T1000 (cell line): ENCODE data around the gene TDRD7.
A peak's percentile ranks its signal among the peaks of the same experiment; 100 is the strongest.

Source experiments
- DNase-seq: peaks from one replicate; lab custom pipeline; 2025; ENCODE audit warnings: mixed read lengths; lab: John Stamatoyannopoulos, UW

The TDRD7 gene

DNA sequence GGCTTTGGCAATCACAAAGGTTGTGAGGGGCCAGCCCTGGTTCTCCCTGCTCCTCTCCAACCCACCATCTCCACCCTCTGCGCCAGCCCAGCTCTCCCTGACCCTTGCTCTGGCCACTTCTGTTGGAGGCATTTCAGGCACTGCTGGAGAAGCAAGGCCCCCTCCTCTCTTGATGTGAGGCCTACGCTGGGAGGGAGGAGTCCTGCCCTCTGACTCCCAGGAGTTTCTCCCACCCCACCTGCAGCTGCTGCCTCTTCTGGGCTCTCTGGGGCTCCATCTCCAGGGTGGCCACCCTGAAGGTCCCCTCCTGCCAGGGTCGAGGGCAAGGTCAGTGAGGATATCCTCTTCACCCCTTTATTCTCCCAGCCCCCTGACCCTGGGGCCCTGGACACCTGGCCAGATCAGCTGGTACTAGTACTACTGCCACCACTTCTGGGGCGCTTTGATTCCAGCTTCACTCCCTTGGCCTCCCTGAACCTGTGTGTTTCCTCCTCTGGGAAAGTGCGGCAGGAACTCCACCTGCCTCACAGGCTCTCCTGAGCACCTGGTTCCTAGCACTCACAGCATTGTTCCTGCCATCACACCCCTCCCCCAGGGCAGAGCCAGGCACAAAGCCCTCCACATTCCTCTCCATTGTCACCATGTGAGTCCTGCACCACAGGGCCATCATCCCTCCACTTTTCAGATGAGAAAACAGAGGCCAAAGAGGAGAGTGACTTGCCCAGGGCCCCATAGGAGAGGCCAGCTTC lies 23.8 kb upstream of the TDRD7 start:
- no peak for DNase-seq

DNA sequence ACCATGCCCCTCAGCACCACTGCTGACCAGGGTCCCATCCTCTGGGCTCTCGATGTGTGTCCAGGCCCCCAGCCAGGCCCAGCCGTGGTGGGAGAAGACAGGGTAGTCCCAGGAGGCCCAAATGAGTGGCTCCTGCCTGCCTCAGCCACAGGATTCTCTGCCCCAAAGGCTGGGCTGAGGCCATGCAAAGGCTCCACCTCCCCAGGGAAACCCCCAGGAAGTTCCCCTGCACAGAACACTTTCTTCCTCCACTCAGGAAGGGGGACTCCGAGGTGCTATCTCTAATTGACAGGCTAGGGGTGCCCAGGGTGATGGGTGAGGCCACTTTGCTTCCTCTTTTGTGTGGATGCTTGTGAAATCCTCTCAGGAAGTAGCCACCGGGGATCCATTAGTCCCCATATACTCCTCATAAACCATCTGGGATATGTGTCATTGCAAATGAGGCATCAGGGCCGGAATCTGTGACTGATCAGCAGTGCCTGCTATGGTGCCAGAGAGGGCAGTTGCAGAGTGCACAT lies 23.1 kb upstream of the TDRD7 start:
- no peak for DNase-seq

DNA sequence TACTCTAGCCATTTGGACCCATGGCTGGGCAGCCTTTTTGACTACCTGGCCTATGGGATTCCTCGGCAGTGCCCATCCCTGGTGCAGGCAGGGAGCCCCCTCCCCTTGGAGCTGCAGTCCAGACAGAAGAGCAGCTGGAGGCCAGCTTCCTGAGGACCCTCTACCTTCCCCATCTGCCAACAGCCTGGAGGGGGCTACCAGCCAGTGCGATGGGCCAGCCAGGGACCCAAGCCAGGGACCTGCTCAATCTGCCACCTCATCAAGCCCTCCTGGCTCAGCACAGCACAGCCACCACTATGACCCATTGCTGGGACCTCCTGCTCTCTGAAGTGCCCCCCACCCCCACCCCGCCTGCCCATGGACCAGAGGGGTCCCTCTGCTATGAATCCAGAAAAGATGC lies 22.6 kb upstream of the TDRD7 start:
- DNase-seq = no peak

DNA sequence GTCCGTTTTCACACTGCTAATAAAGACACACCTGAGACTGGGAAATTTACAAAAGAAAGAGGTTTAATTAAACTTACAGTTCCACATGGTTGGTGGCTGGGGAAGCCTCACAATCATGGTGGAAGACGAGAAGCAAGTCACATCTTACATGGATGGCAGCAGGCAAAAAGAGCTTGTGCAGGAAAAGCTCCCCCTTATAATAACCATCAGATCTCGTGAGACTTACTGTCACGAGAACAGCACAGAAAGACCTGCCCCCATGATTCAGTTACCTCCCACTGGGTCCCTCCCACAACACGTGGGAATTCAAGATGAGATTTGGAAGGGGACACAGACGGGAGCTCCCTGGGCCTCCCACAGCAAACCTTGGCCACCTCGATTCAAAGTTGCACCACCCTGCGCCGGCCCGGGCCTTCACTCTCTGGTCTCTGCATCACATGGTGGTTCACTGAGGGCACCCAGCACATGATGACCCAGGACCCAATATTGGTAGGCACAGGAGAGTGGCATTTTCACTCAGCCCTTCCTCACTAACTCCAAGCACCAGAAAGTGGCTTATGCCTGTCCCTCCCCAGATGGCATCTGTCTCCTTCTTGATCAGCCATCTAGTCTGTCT lies 21.0 kb upstream of the TDRD7 start:
- DNase-seq = no peak

DNA sequence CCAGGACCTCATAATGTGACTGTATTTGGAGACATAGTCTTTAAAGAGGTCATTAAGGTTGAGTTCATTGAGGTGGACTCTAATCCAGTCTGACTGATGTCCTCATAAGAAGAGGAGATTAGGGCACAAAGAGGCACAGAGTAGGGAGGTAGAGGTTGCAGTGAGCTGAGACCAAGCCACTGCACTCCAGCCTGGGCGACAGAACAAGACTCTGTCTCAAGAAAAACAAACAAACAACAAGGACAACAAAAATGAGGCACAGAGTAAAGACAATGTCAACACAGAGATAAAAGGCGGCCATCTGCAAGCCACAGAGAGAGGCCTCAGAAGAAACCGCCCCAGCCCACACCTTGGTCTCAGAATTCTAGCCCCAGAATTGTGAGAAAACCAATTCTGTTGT lies 17.0 kb upstream of the TDRD7 start:
- no peak for DNase-seq

DNA sequence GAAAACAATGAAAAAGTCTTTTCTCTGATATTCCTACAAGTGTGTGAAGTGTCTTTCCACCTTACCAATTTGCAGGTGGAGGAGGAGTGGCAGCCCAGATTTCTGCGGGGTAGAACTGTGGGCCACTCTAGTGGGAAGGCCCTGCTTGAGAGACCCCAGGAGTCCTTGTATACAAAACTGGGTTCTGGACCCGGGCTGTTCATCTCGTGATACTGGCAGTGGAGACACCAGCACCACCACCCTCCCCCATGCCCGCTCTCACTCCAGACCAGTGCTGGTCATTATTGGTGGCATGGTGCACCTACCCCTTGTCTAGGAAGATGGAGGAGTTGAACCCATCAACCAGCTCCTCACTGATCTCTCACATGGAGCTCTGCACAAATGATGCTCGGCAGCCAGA lies 16.2 kb upstream of the TDRD7 start:
- no peak for DNase-seq

DNA sequence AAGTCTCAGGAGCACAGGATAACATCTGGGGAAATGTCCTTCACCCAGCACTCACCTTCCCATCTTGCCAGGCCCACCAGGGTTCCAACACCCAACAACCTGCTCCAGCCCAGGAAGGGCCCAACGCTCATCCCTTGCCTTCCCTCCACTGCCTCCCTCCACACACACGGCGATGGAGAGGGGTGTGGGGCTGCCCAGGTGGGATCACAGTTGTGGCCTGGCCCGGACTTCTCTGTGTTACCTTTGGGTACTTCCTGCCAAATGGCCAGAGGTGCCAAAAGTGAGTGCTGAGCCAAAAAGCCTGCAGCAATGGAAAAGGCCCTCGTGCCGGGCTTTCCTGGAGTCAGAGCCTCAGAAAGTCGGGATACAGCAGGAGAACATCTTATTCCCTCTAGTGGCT lies 15.6 kb upstream of the TDRD7 start:
- no peak for DNase-seq

DNA sequence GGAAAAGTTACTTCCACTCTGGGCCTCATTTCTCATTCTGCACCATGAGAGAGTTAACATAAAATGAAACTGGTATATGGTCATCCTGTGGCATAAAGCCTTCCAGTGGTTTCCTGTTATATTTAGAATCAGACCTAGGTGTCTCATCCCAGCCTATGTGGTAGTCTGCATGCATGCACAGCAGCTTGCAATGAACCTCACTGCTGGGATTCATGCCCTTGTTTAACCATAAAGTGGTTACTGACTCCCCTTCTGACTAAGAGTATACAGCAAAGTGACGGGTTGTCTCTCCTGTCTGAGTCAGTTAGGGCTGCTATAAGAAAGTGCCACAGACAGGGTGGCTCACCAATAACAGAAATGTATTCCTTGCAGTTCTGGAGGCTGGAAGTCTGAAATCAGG lies 14.7 kb upstream of the TDRD7 start:
- no peak for DNase-seq

DNA sequence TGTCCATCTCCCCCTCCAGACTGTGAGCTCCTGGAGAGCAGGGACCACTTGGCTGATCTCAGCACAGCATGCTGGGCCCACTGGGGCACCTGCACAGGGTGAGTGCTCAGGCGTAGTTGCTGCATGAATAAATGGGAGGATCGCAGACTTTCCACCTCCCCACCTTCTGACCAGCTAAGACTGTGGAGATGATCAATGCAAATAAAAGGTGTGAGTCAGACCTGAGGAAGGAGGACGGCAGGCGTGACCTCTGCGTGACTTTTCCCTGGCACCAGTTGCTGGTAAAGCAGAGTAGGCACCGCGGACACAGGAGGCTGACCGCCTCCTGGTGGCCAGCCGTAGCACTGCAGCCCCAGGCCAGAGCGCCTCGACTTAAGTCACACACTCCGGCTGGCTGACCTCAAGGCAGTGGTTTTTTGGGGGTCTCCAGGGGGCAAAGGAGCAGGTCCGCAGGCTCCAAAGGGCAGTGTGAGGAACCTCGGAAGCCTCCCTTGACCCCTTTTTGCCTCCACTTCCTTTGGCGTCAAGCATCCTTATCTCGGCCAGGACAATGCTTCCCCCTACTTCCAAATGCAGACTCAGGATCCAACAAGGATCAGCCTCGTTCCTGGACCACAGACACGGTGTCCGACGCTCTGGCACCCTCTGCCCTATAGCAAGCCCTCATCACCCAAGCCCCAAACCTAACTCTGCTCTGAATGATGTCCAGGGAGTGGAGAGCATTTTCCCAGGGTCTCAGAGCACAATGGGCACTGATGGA lies 12.7 kb upstream of the TDRD7 start:
- DNase-seq = peak; percentile 47

DNA sequence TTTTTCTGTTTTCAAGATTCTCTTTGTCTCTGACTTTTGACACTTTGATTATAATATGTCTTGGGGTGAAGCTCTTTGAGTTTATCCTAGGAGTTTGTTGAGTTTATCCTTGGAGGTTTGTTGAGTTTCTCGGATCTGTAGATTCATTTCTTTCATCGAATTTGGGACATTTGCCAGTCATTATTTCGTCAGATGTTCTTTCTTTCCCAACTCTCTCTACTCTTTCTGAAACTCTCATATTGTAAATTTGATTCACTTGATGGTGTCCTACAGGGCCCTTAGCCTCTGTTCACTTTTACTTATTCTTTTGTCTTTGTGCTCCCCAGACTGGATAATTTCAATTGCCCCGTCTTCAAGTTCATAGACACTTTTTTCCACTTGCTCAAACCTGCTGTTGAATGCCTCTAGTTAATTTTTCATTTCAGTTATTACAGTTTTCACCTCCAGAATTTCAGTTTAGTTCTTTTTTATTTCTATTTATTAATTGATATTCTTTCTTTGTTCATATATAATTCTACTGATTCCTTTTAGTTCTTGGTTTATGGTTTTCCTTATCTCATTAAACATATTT lies 8.1 kb upstream of the TDRD7 start:
- no peak for DNase-seq

DNA sequence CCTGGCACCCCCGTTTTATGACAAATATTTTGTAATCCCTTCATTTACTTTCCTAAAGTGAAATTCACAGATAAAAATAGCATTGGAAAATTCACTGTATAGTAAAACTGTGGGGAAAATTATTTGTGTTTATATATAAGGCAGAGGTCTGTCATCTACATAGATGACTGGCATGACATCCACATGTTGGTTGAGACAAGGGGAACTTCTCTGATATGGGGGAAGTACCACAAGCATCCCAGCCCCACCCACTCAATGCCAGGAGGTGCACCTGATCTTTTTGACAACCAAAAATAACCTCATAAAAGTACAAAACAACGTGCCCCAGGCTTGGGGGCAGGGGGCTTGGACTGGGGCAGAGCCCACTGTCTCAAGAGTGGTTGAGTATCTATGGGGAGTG lies 6.3 kb upstream of the TDRD7 start:
- no peak for DNase-seq

DNA sequence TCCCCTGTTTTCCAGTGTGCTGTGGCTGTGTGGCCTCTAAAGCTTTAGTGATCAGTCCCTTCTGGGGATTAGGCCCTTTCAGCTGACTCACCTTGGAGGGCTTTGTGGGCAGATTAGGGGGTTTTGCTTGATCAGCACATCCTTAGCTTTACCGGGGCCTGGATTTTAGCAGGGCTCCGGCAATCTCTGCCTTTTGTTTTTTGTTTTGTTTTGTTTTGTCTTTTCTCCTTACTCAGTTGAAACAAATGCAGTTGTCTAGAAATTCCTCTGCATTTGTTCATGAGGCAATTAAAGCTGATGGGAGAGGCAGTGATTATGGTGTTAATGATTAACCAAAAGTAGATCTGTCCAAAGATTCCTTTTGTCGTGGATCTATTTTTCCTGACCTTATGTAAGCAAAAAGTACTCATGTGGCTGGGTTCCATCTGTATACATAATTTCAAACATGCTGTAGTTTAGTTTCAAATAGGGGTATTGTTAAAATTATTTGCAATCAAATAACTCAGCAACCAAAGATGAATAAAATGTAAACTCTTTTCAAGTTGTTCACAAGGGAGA lies 5.2 kb upstream of the TDRD7 start:
- DNase-seq = no peak

DNA sequence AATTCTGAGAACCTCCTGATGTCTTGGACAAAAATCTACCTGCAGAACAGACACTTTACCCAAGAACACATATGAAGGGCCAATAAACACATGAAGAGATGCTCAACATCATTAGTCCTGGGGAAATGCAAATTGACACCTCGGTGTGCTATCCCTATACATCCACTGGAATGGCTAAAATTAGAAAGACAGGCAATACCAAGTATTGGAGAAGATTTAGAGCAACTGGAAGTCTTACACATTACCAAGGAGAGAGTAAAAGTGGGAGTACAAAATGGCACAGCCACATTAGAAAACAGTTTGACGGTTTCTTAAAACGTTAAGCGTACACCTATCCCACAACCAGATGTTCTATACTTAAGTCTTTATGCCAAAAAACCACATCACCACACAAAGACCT lies 3.3 kb upstream of the TDRD7 start:
- DNase-seq = no peak

DNA sequence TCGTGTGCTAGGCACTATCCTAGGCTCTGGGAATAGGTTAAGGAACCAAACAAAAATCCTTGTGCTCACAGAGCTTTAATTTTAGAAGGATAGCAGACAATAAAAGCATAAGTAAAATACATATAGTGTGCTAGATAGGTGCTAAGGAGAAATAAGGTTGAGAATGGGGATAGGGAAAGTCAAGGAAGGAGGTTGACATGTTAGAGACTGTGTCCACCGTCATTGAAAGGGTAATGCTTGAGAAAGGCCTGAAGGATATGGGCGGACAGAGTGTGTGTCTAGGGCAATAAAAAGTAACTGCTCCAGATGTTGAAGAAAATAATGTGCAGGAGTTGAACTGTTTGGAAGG lies 482 bp upstream of the TDRD7 start:
- DNase-seq = no peak

DNA sequence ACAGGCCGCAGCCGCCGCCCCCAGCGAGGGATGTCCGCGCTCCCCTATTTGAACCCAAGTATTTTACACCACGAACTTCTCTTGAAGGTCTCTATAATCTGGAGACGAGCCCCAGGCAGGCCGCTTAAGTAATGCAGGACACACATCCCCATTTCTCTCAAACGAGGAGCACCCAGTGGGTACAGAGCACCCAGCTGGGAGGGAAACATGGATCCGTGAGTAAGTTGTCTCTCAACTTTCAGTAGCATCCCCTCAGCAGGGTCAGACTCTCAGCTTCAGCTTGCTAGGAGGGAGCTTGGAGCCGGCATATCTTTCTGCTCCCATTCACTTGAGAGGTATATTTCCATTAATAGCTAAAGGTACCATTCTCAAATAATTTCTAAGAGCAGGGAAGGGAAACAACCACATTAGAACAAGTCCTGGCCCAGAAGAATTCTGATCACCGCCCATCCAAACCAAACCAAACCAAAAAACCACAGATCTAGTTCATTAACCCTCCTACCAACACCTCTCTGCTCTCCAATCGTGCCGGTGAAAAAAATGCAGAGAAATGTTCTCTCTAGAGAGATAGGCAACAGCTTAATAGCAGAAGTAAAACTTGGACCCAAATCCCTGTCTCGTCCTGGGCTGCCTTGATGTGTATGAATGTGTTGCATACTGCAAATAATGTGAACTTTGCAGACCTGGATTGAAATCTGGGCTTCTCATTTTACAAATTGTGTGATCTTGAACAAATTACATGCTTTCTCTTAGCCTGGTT lies 910 bp downstream of the TDRD7 start:
- DNase-seq = no peak

DNA sequence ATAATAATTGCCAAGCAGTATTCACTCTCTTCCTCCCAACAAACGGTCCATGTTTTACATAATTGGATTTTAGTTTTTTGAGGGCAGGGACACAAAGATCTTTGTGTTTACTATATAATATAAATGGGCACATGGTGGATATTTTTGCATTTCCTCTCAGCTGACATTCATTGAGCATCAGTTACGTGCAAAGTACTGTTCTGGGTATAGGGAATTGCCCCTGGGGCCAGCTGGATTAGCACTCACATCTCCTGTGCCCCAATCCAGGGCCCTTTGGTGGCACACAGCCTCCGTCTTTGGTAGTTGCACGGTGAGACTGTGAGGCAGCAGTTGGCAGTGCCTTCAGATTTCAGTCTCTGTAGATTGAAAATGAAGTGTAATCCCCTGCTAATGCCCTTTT lies 1.6 kb downstream of the TDRD7 start:
- no peak for DNase-seq

DNA sequence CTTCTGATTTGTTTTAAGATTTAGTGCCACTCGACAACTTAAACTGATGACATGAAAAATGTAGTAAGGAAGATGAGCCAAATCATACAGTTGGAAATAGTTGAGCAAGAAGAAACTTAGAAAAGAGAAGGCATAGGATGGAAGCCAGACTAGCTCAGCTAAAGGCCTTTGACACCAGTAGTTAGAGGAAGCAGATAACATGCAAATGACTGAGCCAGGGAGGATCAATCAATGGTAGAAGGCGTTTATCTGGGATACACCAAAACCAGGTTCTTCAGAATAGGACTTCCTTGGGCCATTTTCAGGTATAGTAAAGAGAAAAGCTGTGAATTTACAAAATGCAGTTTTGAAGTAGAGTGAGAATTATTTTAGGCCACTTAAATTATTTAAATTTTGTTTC lies 3.2 kb downstream of the TDRD7 start:
- no peak for DNase-seq

DNA sequence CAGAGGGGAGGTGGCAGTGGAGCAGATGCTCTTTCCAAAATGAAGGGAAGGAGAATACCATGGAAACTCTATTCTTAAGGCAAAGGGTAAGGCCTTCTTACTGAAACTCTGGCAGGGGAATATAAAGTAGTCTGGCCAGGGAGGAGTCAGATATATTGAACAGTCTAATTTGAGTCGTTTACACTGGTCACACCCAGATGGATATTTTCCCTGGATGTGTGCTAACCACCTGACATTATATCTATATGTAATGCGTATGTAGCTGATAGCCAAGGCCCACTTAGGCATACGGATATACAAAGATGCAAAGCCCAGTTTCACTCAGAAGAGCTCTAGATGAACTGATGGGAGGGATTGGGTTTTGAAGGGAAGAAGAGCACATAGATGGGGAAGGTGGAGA lies 7.0 kb downstream of the TDRD7 start:
- no peak for DNase-seq

DNA sequence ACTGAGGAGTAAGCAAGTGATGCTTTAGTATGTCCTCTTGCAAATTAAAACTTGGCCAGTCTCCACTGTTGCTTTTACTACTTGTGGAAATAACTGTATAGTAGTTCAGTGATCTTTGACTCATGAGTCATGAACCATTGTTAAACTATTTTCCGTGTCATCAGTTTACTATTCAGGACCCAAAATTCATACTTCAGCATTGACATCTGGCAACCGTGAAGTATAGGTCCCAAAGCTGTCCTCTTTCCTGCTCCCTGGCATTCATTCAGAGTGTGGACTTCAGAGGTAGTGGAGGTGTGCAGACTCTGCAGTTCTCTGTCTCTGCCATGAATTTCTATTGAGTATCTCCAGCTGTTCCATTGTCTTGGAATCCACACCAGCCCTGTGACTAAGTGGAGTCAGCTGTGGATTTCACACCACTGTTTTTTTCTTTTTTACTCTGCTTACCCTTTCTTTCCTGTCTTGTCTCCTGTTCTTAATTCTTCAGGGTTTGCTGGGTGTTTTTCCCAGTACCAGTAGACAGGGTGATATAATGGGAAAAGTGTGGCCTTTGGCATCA lies 7.5 kb downstream of the TDRD7 start:
- DNase-seq = no peak

DNA sequence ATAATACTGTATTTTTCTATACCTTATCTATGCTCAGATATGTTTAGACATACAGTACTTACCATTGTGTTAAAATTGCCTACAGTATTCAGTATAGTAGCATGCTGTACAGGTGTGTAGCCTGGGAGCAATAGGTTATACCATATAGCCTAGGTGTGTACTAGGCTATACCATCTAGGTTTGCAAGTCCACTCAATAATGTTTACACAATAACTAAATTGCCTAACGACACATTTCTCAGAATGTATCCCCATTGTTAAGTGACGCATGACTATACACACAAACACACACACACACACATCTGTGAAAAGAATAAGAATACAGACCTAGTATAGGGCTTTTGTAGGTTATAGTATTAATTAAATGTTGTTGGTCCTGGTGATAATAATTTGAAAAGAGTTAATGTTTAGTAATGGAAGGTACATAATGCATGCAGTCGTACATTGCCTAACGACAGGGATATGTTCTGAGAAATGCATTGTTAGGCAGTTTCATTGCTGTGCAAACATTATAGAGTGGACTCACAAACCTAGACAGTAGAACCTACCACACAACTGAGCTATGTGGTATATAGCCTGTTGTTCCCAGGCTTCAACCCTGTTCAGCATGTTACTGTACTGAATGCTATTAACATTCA lies 13.6 kb downstream of the TDRD7 start:
- DNase-seq = no peak

DNA sequence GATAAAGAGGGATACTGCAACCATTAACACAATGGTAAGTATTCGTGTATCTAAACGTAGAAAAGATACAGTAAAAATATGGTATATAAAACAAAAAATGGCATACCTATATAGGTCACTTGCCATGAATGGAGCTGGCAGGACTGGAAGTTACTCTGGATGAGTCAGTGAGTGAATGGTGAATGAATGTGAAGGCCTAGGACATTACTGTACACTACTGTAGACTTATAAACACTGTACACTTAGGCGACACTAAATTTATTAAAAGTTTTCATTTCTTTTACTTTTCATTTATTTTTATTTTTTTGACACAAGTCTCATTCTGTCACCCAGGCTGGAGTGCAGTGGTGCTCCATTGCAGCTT lies 14.1 kb downstream of the TDRD7 start:
- no peak for DNase-seq
